HepG2 (cell line): ENCODE results near the gene PHF5A.

Experiments
- EZH2 ChIP-seq: conservative IDR thresholded peaks from 2 replicates; pipeline ENCODE4 v1.6.1; 2012; ENCODE audit warnings: mild to moderate bottlenecking, low read depth, low read length, moderate library complexity
- HHEX ChIP-seq: IDR thresholded peaks from 2 replicates; pipeline ENCODE4 v1.6.1; 2016; ENCODE audit warnings: control low read depth
- KAT7 ChIP-seq: IDR thresholded peaks from 2 replicates; pipeline ENCODE4 v1.6.1; 2018; ENCODE audit warnings: borderline replicate concordance, missing compliant biosample characterization
- NFIC ChIP-seq: IDR thresholded peaks from 2 replicates; pipeline ENCODE4 v1.6.1; 2012; ENCODE audit warnings: mild to moderate bottlenecking, low read length, inconsistent platforms
- POLR2A ChIP-seq, 2 experiments: IDR thresholded peaks; 2 replicates each; pipeline ENCODE4 v1.6.1; 2011; ENCODE audit warnings: low read depth in 2 of 2, low read length in 2 of 2, mild to moderate bottlenecking in 1 of 2, moderate library complexity in 1 of 2; ENCODE audit not compliant: insufficient read depth in 1 of 2
- SMAD1 ChIP-seq: sonication (generic); formaldehyde crosslinking; IDR thresholded peaks from 2 replicates; pipeline ENCODE4 v1.4.0; 2020; ENCODE audit warnings: missing genetic modification reagents, low read depth, mild to moderate bottlenecking, borderline replicate concordance
- SP1 ChIP-seq, 2 experiments: fragments of 450-650 bp in 1 of 2; sonication (generic) in 1 of 2; formaldehyde crosslinking in 1 of 2; IDR thresholded peaks; 2 replicates each; pipeline versions ENCODE4 v1.4.0 to v1.6.1; 2016 to 2020; ENCODE audit warnings: missing genetic modification reagents in 1 of 2
- ZNF234 ChIP-seq: sonication (generic); formaldehyde crosslinking; conservative IDR thresholded peaks from 2 replicates; pipeline ENCODE4 v1.5.1; 2020; ENCODE audit warnings: mild to moderate bottlenecking, missing genetic modification reagents
- TF ChIP-seq, protein P1 (sequence below): sonication (generic); formaldehyde crosslinking; IDR thresholded peaks from 2 replicates; pipeline ENCODE4 v1.5.0; 2020; ENCODE audit warnings: mild to moderate bottlenecking, missing genetic modification reagents, moderate library complexity
- TF ChIP-seq, protein P2 (sequence below): sonication (generic); formaldehyde crosslinking; IDR thresholded peaks from 2 replicates; pipeline ENCODE4 v1.4.0; 2020; ENCODE audit warnings: mild to moderate bottlenecking, missing genetic modification reagents

DNA sequence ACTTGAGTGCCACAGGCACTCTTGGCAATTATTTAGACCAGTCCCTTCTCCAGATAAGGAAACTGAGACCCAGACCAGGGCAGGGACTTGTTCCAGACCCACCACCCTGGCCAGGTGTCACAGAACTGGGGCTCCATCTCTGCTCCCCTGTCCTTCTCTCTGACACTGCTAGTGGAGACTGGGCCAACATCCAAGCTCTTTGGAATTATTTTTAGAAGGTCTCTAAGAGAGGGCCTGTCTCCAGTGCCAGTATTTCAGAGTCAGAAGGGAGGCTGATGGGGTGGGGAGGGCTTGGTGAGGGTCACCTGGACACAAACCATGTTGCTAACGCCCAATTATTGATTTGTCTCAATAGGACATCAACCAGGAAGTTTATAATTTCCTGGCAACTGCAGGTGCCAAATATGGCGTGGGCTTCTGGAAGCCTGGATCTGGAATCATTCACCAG lies 43.1 kb upstream of the PHF5A start:
- TF ChIP-seq SMAD1 (CRISPR knock-in tag) (no peak), HHEX (CRISPR knock-in tag) (no peak), EZH2 (no peak), SP1 (IDR thresholded peaks at IDR 0.05) (no peak), SP1 (CRISPR knock-in tag; IDR thresholded peaks at IDR 0.05) (no peak), KAT7 (CRISPR knock-in tag) (no peak), NFIC (no peak), POLR2A (IDR thresholded peaks at IDR 0.05; ENCODE audit: insufficient read depth in 1 of 2, low read depth in 2 of 2, low read length in 2 of 2) (no peak), ZNF234 (CRISPR knock-in tag) (no peak)
- TF ChIP-seq, protein P1, sequence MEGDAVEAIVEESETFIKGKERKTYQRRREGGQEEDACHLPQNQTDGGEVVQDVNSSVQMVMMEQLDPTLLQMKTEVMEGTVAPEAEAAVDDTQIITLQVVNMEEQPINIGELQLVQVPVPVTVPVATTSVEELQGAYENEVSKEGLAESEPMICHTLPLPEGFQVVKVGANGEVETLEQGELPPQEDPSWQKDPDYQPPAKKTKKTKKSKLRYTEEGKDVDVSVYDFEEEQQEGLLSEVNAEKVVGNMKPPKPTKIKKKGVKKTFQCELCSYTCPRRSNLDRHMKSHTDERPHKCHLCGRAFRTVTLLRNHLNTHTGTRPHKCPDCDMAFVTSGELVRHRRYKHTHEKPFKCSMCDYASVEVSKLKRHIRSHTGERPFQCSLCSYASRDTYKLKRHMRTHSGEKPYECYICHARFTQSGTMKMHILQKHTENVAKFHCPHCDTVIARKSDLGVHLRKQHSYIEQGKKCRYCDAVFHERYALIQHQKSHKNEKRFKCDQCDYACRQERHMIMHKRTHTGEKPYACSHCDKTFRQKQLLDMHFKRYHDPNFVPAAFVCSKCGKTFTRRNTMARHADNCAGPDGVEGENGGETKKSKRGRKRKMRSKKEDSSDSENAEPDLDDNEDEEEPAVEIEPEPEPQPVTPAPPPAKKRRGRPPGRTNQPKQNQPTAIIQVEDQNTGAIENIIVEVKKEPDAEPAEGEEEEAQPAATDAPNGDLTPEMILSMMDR (CRISPR knock-in tag): no peak
- TF ChIP-seq, protein P2, sequence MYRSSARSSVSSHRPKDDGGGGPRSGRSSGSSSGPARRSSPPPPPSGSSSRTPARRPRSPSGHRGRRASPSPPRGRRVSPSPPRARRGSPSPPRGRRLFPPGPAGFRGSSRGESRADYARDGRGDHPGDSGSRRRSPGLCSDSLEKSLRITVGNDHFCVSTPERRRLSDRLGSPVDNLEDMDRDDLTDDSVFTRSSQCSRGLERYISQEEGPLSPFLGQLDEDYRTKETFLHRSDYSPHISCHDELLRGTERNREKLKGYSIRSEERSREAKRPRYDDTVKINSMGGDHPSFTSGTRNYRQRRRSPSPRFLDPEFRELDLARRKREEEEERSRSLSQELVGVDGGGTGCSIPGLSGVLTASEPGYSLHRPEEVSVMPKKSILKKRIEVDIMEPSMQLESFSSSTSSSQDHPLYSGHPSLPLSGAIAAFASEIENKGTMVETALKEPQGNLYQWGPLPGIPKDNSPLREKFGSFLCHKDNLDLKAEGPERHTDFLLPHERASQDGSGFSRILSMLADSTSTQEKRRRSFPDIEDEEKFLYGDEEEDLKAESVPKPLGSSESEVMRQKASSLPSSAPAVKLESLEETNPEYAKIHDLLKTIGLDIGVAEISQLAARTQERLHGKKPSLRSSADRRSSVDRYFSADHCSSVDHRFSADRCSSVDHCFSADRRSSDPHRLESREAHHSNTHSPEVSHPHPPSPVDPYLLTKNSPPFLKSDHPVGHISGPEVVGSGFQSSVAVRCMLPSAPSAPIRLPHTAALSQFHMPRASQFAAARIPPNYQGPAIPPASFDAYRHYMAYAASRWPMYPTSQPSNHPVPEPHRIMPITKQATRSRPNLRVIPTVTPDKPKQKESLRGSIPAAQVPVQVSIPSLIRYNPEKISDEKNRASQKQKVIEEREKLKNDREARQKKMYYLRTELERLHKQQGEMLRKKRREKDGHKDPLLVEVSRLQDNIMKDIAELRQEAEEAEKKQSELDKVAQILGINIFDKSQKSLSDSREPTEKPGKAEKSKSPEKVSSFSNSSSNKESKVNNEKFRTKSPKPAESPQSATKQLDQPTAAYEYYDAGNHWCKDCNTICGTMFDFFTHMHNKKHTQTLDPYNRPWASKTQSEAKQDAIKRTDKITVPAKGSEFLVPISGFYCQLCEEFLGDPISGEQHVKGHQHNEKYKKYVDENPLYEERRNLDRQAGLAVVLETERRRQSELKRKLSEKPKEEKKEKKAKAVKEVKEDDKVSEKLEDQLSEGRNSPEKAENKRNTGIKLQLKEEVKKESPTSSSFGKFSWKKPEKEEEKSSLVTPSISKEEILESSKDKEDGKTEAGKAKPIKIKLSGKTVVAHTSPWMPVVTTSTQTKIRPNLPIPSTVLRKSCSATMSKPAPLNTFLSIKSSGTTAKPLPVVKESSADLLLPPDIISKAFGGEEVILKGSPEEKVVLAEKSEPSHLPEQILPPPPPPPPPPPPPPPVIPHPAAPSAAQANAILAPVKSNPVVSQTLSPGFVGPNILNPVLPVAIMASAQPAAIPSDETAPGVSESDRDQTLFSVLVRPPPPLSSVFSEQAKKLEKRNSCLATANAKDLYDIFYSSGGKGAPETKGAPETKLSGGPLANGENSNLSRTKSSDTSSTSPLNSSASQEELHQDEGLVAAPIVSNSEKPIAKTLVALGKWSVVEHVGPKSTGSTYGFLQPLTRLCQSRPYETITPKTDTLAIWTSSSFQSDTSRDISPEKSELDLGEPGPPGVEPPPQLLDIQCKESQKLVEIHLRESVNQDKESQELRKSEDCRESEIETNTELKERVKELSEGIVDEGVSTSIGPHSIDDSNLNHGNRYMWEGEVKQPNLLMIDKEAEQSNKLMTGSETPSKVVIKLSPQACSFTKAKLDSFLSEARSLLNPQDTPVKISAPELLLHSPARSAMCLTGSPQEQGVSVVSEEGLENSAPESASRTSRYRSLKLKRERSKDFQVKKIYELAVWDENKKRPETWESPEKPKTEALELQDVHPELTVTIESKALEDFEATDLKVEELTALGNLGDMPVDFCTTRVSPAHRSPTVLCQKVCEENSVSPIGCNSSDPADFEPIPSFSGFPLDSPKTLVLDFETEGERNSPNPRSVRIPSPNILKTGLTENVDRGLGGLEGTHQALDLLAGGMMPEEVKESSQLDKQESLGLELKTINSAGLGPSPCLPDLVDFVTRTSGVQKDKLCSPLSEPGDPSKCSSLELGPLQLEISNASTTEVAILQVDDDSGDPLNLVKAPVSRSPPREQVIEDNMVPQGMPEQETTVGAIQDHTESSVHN (CRISPR knock-in tag): no peak
